HG02610 (cell line): ENCODE measurements around the gene ZNF593.

Source experiments
- ATAC-seq: cut with Tn5 transposase; IDR thresholded peaks from one replicate; pipeline ENCODE4 v1.9.1; 2021; ENCODE audit warnings: mild to moderate bottlenecking, moderate library complexity; ENCODE audit not compliant: unreplicated experiment

The ZNF593 gene

DNA sequence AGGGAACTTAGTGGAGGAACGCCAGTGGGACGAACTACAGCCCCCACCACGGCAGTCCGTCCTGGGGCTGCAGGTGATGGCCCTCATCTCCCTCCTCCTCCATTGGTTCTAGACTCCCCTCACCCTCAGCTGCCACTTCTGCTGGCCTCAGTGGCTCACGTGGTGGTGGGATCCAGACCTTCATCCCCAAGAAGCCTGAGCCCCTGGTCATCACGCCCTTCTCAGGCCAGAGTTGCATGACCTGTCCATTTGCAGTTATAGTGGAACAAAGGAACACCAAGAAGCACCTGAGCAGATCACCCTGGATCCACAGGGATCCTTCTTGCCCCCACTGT, 23.8 kb upstream of the ZNF593 start:
- no peak for ATAC-seq

DNA sequence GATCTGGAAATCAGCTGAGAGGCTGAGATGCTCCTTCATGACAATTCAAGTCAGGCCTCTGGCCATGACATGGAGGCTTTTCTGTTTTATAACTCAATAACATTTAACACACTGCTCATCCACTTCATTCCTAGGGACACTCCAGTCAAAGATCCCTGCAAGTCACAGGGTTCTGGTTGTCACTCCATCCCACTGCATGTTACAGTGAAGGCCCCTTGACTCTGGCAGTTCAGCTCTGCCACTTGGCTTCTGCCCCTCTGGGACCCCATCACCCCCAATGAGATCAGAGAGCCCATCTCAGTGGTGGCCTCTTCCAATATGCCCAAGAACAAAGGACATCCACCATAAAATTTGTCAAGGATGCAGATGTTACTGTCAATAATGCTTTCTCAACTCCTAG, 20.8 kb upstream of the ZNF593 start:
- no peak for ATAC-seq

DNA sequence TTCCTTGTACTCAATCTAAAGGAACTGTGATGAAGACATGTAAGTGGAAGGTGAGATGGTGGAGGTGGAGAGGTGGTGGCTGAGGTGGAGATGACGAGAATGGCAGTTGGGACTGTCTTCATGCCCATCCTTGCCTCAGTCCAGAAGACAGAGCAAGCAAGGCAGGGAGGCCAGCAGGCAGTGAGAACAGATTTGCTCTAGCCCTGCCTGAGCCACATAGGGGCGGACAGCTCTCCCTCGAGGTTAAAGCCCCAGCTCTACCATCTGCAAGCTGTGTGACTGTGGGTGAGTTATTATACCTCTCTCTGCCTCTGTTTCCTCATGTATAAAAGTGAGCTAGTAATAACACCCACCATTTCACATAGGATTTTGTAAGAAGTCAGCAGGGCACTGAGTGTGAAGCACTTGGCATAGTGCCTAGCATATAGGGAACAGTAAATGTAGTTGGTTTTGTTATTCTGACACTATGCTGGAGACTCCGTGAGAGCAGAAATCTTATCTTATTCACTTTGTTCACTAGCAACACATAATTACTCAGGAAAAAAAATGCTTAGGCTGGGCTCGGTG, 15.7 kb upstream of the ZNF593 start:
- no peak for ATAC-seq

DNA sequence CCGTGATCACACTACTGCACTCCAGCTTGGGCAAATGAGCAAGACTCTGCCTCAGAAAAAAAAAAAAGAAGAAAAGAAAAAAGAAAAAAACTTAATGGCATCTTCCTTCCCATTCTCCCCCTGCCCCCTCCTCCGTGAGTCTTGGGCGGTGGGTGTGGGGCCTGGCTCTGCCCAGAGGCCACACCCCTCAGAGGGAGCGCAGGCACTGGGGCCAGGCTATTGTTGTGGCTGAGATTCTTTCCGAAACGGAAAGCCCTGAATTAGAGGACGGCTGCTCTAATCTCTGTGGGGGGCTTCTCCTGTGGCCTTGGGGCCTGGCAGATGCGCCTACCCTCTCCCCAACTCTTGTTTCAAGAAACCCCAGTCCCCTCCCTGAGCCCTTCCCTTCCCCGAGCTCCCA, 15.0 kb upstream of the ZNF593 start:
- ATAC-seq: no peak

DNA sequence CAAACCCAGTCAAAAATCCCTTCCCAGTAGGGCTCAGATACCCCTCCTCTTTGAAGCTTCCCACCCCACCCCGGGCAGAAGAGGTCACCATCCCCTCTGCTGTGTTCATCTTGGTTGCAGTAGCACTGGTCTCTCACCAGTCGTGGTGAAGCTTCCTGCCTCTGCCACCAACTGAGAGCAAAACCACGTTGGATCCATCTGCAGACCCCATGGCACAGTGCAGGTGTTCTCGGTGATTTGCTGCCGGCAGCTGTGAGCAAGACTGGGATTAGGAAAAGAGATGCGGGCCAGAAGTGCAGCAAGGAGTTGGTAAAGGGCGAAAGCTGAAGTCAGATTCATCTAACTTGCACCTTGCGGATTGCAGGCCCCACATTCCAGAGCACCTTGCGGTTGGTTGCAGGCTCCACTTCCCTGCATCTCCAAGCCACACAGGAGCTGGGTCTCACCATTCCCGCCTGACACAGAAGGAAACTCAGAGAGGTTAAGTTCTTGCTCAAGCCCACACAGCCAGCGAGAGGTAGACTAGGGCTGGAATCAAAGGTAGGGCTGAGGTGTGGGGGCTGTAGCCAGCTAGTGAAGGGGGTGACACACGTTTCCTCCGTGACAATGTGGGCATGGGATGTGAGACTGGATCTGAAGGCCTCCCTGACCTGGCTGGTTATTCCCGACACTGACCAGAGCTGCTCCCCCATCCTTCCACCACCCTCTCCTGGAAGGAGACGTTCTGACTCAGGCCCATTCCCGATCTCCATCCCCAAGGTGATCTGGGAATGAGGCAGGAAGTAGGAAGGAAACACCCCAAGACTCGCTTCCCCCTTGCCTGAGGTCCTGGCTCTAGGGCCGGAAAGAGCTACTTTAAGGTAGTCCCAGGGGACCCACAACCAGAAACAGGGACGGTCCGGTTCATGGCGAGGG, 14.1 kb upstream of the ZNF593 start:
- ATAC-seq: no peak

DNA sequence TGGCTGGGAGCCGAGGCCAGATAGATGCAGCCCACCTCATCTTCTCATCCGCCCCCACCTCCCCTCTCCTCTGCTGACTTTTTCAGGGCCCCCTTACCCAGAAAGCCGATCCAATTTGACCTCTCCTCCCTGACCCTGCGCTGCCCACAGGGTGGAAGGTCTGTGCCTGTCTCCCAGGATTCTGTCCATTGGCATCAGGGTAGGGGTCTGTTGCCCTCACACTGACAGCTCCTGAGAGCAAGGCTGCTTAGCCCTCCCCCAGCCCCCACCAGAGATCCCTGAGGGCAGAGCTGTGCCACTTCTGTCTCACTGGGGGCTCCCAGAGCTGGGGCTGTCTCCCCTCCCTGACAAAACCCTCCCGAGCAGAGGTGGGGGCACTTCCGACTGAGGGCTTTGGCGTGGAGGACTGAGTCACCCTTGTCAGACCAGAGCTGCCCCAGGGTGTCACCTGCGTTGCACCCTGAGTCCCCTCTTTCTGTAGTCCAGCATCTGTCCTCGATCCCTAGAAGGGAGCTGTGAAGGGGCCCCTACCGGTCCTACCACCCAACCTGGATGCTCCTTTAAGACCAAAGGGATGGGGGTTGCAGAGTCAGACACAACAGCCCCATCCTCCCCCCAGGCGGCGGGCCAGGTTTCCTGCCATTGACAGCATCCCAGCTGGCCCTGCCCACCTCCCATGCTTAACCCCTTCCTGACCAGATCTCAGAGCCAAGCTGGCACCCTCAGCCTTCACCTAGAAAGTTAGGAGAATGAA, 13.2 kb upstream of the ZNF593 start:
- ATAC-seq: no peak

DNA sequence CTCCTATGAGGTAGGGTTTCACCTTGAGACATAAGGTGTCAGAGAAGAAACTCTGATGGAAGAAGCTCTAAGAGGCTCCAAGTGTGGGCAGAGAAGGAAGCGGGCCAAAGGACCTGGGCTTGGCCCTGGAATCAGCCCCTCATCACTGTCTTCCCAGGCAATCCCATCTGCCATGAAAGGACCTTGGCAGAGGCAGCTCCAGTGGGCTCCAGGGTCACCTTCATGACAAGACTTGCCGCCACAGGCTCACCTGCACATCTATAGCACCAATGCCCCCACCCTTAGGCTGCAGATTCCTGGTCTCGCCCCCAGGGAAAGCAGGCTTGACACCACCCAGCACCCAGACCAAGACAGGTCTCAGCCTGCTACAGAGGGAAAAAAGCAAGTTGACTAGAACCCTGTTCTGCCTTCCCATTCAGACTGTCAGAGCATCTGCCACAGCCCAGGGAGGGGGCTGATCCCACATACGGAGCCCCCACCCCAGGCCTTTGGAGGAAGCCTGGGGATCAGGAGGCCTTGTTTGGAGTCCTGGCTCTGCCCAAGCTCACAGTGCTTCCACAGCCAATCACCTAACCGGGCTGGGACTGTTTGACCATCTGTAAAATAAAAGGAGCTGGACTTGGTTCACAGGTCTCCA, 11.3 kb upstream of the ZNF593 start:
- no peak for ATAC-seq

DNA sequence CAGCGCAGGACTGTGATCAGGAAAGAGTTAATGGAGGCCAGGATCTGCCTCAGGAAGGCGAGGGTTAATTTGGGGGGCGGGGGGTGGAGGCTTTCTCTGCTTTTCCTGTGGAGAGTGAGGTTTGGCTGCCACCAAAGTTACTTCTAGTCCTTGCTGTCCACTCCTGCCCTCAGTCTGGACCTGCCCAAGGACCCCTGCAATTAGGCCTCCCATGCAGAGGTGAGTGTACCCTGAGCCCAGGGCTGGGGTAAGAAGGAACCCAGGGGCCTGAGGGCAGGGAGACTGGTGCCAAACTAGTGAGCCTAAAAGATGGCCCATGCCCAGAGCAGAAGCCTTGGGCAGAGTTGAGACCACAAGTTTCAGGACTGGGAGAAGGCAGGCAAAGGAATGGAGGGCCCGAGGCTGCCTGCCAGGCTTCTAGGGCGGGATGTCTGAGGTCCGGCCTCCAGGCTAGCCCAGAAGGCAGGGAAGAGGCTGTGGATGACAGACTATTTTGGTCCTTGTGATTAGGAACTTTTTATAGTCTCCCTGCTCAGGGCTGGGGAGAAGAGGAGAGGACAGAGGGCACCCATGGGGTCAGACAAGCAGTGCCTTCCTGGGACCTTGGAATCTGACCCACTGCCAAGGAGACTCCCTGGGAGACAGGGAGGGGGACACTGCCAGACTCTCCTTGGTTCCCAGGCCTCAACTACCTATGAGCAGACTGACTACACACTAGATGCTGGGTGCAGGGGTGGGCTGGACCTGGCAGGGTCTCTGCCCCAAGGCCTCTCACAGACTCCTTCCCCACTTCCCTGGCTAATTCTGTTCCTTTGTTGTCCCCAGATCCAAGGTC, 10.6 kb upstream of the ZNF593 start, which contains the start of gene FAM110D:
Gene FAM110D (plus strand): TSS at position 172 of the 835 bp plus-strand sequence. CDS start 2,213 bp downstream, outside the sequence.
- ATAC-seq: no peak

DNA sequence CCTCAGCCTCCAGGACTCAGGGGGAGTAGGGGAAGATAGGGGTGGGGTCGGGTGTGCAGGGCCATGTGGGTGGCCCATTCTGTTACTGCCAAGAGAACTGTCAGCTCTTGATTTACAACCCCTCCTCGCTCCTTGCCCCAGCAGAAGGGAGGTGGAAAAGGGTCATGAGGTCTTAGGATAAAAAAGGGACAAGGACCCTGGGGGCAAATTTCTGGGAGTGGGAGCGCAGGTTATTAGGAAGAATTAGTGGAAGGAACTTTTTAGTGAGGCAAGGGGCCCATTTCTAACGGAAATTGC, 10.0 kb upstream of the ZNF593 start:
- ATAC-seq: no peak

DNA sequence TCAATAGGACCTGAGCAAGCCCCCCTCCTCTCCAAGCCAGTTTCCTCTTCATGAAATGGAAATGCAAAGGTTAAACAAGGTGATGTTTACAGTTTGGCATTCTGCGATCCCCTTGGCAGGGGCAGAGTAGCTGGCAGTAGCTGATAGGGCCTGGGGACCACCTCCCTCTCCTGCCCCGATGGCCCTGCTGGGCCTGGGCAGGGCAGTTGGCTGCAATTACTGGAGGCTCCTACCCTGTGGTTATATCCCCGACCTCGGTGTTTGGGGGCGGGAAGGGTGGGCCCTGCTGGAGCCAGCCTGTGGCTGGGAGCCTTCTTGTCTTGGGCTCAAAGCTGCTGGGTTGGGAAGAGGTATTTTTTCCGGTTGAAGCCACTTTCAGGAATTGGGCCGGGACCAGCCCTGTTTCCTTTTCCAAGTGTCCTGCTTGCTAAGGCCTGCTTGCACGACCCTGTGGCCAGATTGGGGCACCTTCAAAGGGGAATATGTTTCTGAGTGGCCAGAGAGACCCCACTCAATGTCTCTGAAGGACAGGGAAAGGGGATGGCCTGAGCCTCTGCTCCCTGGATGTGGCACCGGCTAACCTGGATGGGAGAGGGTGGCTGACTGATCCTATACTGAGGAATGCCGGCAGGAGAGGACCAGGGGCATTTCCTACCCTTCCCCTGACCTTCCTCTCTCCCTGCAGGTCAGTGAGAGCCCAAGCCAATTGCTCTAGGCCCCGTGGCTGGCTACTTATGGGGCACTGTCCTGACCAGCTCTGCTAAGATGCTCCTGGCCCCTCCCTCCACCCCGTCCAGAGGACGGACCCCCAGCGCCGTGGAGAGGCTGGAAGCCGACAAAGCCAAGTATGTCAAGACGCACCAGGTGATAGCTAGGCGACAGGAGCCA, 8.9 kb upstream of the ZNF593 start:
- ATAC-seq: no peak

DNA sequence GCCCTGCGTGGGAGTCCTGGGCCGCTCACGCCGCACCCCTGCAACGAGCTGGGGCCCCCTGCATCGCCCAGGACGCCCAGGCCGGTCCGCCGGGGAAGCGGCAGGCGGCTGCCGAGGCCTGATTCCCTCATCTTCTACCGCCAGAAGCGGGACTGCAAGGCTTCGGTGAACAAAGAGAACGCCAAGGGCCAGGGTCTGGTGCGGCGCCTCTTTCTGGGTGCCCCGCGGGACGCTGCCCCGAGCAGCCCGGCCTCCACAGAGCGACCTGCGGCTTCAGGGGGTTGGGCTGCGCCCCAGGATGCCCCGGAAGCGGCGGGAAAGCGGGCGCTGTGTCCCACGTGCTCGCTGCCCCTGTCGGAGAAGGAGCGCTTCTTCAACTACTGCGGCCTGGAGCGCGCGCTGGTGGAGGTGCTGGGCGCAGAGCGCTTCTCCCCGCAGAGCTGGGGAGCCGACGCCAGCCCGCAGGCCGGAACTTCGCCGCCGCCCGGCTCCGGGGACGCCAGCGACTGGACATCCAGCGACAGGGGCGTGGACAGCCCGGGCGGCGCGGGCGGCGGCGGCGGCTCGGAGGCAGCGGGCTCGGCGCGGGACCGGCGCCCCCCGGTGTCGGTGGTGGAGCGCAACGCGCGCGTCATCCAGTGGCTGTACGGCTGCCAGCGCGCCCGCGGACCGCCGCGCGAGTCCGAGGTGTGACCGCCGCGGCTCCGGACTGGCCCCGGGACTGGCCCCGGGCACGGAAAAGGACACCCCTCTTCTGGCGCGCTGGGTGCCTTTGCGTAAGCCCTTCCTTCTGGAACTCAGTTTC, 8.1 kb upstream of the ZNF593 start:
- no peak for ATAC-seq

DNA sequence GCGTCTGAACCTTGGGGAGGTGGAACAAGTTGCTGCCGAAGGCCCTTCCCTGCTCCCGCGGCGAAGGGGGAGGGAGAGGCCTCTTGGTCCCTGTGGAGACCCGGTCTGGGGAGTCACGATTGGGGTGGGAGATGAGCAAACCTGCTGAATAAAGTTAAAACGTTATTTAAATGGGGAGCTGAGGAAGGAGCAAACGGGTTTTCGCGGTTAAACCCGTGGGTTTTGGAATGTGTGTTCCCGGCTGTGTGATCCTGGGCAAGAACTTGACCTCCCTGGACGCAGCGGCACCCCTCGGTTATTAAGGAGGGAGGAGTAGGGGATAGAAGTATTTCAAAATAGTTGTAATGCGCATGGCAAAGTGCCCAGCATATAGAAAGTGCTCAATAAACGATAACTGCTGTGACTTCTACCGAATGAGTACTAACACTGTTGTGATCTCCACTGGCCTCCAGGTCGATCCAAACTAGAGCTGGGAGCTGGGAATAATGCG, 7.4 kb upstream of the ZNF593 start:
- no peak for ATAC-seq

DNA sequence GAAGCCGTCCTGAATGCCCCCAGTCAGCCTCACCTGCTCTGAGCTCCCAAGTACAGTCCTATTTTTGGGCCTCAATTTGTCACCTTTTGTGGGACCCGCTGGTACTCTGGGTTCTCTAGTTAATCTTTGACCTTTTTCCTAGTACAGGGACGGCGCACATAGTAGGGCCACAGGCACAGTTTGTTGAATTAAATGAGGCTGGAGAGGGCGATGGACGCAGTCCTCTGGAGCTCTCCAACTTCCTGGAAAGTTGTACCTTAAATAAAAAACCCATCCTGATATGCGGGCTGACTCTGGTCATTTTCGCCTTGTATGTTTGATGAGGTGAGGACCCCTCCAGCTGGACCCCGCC, 6.0 kb upstream of the ZNF593 start:
- ATAC-seq: no peak

DNA sequence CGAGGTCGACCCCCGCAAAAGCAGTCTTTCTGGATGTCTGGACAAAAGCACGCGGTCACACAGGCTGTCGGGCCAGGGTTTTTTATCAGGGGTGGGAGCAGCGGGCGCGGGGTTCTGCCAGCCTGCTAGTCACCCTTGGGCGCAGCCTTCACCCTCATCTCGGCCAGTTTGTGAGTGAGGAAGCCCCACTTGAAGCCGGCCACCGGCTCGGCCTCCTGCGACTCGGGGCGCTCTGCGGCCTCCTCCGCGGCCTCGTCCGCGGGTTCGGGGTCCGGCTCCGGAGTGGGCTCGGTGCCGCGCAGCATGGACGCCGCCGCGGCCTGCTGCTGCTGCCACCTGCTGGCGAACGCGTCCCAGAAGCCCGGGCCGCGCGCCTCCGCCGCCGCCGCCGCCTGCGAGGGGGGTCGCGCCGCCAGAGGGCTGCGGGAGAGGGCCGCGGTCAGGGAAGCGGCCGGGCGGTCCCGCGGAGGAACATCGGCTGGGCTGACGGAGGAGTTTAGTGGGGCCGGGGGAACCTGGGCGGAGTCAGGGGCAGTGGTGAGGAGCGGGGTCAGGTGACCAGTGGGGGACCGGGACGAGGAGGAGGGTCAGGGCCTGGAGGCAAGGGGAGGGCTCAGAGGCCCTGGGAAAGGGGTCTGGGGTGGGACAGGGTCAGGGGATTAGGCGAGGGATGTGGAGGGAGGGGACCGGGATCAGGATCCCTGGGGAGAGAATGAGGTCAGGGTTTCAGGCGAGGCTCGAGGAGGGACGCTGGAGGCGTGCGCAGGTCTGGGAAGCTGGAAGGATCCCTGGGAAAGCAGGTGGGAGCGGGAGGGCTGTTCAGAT, 5.5 kb upstream of the ZNF593 start:
- no peak for ATAC-seq

DNA sequence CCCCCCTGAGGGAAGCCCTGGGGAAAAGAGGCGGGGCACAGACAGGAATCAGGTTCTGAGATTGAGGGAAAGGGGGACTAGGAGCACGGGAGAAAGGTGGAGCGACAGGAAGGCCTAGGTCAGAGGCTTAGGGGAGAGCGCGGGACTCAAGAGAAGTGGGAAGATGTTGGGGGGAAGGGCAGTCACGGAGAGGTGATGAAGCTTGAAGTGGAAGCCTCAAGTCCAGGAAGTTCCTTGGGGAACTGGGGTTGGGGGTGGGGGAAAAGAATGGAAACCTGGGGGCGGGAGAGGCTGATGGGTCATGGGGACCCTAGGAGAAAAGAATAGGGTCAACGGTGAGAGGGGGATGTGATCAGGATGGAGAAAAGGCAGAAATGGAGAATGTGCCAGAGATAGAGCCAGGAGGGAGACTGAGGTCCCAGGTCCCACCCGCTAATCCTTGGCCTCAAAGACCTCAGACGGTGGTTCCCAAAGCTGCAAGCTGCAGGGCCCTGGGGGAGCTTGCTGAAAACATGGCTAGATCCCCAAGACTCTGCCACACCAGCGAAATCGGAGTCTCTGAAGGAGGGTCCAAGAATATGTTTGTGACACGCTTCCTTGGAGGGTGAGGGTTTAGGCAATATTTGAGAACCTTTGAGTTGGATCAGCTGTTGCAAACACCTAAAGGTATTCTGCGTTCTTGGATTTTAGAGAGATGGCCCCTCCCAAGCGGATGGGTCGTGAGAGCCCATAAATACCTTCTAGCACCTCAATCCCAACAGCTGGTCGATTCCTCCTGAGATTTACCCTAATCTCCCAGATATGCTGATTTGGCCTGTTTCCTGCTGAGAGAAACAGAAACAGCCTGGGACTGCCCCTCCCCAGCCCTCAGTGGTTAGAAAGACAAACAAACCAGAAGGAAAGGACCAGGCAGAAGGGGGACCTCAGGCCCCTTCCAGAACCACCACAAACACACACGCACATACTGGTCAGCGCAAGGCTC, 4.6 kb upstream of the ZNF593 start:
- no peak for ATAC-seq

DNA sequence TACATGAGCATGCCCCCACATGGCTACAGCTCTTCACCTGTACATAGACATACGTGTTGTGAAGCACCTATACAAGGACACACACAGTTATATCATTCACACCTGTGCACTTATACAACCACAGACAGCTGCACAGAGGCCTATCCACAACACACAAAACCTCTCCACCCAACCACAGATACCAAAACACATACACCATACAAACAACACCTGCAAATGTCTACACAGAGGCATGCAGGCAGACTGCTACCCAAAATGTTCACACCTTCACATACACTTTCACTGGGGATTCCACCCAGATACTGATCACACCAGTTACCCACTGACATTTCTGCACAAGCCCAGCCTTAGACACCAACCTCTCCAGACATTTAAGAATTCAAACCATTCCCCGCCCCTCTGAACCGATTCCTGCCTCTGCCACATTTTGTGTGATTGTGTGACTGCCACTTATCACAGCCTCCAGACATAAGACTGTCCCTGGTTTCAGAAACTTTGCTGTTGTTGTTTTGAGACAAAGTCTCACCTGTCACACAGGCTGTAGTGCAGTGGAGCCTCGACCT, 2.9 kb upstream of the ZNF593 start:
- ATAC-seq: no peak
